ENCODE results near the gene FUT7.

GRCh38 chr9:136984464-136985026 is 47.3 kb downstream of the FUT7 start:
- TF ChIP-seq CTCF (IDR thresholded peaks at IDR 0.05) (no peak), POLR2A (IDR thresholded peaks at IDR 0.05) (no peak), POLR2AphosphoS5 (IDR thresholded peaks at IDR 0.05) (no peak), EP300 (IDR thresholded peaks at IDR 0.05) (no peak)
